Kidney epithelial cell (primary cell): ENCODE data around the gene LYPD6B. TPM values are rescaled to one million over a fixed set of nuclear protein-coding genes. Genes with fewer than 3 reads are reported as not detected.
"Not testable (repeated sequence)": the region's sequence is repeated elsewhere in the genome, so short reads cannot be mapped to it uniquely, and the experiment has no call there.

Experiments used
- DNase-seq: peaks from one replicate; pipeline ENCODE4 v3.0.0-alpha.2; 2010; ENCODE audit warnings: low read depth
- H3K27me3 ChIP-seq: 2 replicates; pipeline ENCODE4 v1.6.0; 2011; ENCODE audit warnings: low read length; ENCODE audit not compliant: control insufficient read depth, insufficient read depth
- H3K36me3 ChIP-seq: 2 replicates; pipeline ENCODE4 v1.5.1; 2011; ENCODE audit warnings: low read length; ENCODE audit not compliant: control insufficient read depth, insufficient read depth
- H3K4me3 ChIP-seq: 2 replicates; pipeline ENCODE4 v1.5.1; 2011; ENCODE audit warnings: low read depth, mild to moderate bottlenecking, control low read depth, low read length
- total RNA-seq: library from RNA; depleted of rRNA; stranded (reverse); fragments of >200 nt; gene quantifications from 2 replicates; pipeline ENCODE4 v1.2.3, GENCODE V29; 2015
- TF ChIP-seq, protein P1 (sequence below): IDR thresholded peaks from 2 replicates; pipeline ENCODE4 v1.5.1; 2011; ENCODE audit warnings: mild to moderate bottlenecking, moderate library complexity, low read length, control low read depth, inconsistent platforms; ENCODE audit not compliant: insufficient read depth, poor library complexity, severe bottlenecking

LYPD6B gene
- total RNA-seq, 1 donor from 2014 or later: 5.3 TPM

- TF ChIP-seq, protein P1, sequence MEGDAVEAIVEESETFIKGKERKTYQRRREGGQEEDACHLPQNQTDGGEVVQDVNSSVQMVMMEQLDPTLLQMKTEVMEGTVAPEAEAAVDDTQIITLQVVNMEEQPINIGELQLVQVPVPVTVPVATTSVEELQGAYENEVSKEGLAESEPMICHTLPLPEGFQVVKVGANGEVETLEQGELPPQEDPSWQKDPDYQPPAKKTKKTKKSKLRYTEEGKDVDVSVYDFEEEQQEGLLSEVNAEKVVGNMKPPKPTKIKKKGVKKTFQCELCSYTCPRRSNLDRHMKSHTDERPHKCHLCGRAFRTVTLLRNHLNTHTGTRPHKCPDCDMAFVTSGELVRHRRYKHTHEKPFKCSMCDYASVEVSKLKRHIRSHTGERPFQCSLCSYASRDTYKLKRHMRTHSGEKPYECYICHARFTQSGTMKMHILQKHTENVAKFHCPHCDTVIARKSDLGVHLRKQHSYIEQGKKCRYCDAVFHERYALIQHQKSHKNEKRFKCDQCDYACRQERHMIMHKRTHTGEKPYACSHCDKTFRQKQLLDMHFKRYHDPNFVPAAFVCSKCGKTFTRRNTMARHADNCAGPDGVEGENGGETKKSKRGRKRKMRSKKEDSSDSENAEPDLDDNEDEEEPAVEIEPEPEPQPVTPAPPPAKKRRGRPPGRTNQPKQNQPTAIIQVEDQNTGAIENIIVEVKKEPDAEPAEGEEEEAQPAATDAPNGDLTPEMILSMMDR: no peak
- Histone ChIP-seq H3K36me3 (no peaks in the 10 kb centered on the region), H3K4me3 (no peak overlapping the region), H3K27me3 (no peaks in the 10 kb centered on the region)
- DNase-seq: no peak
Observed at GRCh38 chr2:149246186-149246585, 207.7 kb downstream of the LYPD6B start.

- DNase-seq, H3K4me3 ChIP-seq, H3K27me3 ChIP-seq, H3K36me3 ChIP-seq: not testable (repeated sequence)
Observed at GRCh38 chr2:149251436-149251835, 212.9 kb downstream of the LYPD6B start.

DNA sequence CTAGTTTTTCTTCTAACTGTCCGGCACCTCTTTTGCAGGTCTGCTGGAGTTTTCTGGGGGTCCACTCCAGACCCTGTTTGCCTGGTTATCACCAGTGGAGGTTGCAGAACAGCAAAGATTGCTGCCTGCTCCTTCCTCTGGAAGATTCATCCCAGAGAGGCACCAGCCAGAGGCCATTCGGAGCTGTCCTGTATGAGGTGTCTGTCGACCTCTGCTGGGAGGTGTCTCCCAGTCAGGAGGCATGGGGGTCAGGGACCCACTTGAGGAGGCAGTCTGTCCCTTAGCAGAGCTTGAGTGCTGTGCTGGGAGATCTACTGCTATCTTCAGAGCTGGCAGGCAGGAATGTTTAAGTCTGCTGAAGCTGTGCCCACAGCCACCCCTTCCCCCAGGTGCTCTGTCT, 218.4 kb downstream of the LYPD6B start:
- H3K27me3 ChIP-seq, H3K36me3 ChIP-seq, DNase-seq, H3K4me3 ChIP-seq: not testable (repeated sequence)

DNA sequence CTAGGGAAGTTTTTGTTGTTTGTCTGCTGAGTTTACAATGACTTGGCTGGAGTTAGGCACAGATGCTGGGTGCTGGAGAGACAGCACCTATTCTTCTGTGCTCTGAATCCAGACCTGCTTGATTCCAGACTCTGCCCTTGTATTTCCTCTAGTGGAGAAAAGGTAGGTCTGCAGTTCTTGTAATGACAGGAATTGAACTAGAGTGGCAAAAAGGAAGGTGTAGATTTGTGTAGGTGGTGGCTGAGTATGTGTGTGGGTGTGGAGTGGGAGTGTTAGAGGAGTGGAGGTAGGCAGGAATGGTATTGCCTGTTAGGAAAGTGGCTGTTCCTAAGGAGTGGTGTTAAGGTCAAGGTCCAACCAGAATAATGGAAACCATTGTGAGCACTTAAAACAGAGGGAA, 220.0 kb downstream of the LYPD6B start:
- TF ChIP-seq, protein P1: no peak
- no peaks in the 10 kb centered on the region for H3K36me3 ChIP-seq
- no peak for DNase-seq
- H3K27me3 ChIP-seq: no peaks in the 10 kb centered on the region
- no peak overlapping the region for H3K4me3 ChIP-seq

DNA sequence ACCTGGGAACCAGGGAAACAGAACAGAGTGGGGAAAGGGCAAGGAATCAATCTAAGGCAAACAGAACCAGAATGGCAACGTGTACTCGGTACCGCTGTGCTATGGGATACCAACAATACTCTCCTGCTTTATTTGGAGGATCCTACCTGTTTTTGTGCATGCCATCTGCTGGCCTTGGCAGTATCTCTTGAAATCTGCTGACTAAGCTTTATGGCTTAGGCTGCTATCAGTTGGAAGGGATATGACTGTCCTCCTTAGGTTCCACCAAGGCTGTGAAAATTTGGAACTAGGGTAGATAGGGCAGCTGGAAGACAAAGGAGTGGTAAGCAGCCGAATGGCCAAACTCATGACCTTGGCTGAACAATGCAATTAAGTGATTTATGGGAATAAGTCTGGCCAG, 220.6 kb downstream of the LYPD6B start:
- Histone ChIP-seq H3K36me3 (no peaks in the 10 kb centered on the region), H3K4me3 (no peak overlapping the region), H3K27me3 (no peaks in the 10 kb centered on the region)
- DNase-seq: no peak
- TF ChIP-seq, protein P1: no peak

DNA sequence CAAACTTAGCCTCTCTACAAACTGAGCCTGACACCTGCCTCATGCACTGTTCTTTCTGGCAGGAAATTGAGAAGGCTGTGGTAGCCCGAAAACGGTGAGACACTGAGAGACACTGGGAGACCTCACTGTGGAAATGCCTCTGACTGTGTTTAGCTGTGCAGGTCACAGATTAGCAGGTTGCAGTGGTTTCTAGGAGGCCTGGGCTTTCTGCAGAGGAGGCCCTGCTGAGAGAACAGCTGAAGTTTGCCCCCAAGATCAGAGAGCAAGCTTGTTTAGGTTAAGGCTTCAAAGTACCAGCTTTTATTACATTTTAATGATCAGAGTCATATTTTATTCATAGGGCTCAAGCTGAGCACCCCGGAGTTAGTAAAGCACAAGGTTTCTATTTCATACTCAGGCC, 223.2 kb downstream of the LYPD6B start:
- H3K4me3 ChIP-seq: no peak overlapping the region
- H3K36me3 ChIP-seq: no peaks in the 10 kb centered on the region
- no peak for DNase-seq
- TF ChIP-seq, protein P1: no peak
- no peaks in the 10 kb centered on the region for H3K27me3 ChIP-seq

Other genes with a start within 250 kb of the LYPD6B start
- 7.0 and 8.7 TPM in 2 replicates for gene KIF5C, start 163.5 kb upstream of the LYPD6B start, total RNA-seq